ENCODE measurements around the gene GNAI3. TPM values are rescaled to one million over a fixed set of nuclear protein-coding genes. Genes with fewer than 3 reads are reported as not detected.

The GNAI3 gene
- total RNA-seq, 2 experiments from 2014 or later = 3.8 to 6.1 TPM

DNA sequence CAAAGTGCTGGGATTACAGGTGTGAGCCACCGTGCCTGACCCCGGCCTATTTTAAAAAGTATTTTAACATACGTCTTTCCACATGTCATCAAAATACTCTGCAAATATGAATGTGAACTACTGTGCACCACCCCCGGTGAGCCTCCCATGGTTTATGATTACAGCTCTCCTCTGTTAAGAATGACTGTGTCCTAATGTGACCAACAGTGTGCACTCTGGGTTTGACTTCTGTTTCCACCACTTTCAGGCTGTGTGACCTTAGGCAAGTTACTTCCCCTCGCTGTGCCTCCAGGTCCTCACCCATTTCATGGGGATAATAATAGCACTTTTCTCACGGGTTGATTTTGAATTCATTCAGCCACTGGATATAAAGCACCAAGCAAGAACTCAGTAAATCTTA is 85.9 kb downstream of the GNAI3 start:
- H3K9me2 ChIP-seq (ENCODE audit: insufficient read depth, low read length) = no peaks in the 10 kb centered on the region
- H3K4me3 ChIP-seq (ENCODE audit: low read depth, low read length, poor library complexity, severe bottlenecking) = no peak overlapping the region
- H3K9me3 ChIP-seq (ENCODE audit: low read length) = no peaks in the 10 kb centered on the region
- no peaks in the 10 kb centered on the region for H4K20me1 ChIP-seq (ENCODE audit: insufficient read depth, low read length)
- H2AFZ ChIP-seq (ENCODE audit: low read length) = no peak overlapping the region
- no peak for DNase-seq (ENCODE audit: low spot score)
- TF ChIP-seq, protein P1, sequence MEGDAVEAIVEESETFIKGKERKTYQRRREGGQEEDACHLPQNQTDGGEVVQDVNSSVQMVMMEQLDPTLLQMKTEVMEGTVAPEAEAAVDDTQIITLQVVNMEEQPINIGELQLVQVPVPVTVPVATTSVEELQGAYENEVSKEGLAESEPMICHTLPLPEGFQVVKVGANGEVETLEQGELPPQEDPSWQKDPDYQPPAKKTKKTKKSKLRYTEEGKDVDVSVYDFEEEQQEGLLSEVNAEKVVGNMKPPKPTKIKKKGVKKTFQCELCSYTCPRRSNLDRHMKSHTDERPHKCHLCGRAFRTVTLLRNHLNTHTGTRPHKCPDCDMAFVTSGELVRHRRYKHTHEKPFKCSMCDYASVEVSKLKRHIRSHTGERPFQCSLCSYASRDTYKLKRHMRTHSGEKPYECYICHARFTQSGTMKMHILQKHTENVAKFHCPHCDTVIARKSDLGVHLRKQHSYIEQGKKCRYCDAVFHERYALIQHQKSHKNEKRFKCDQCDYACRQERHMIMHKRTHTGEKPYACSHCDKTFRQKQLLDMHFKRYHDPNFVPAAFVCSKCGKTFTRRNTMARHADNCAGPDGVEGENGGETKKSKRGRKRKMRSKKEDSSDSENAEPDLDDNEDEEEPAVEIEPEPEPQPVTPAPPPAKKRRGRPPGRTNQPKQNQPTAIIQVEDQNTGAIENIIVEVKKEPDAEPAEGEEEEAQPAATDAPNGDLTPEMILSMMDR (conservative IDR thresholded peaks at IDR 0.05; ENCODE audit: low read length) = no peak
- no peak for TF ChIP-seq EZH2phosphoT487 (IDR thresholded peaks at IDR 0.05; ENCODE audit: borderline replicate concordance, low read depth, low read length)
- ChIA-PET POLR2A (interaction anchor here (0.6 kb wide), 1 partner anchor 84 kb away, joined by 3 read pairs; no protein-coding TSS in a partner anchor), CTCF (ENCODE audit: unreplicated experiment) (no interaction called here)
- H3K36me3 ChIP-seq (ENCODE audit: insufficient read depth, low read length) = peaks cover 21% of the 10 kb centered on the region
- no TSS peak for BruUV-seq (replicated peaks)
- no peak overlapping the region for H3K27ac ChIP-seq (ENCODE audit: low read depth, low read length, poor library complexity, severe bottlenecking)
- no peak overlapping the region for H3K4me2 ChIP-seq (ENCODE audit: low read length)
- intact Hi-C loops (cut with micrococcal nuclease; ENCODE audit: unreplicated experiment) = no loop called here
- no peaks in the 10 kb centered on the region for H3K79me2 ChIP-seq (ENCODE audit: insufficient read depth, low read depth, low read length)
- H3K4me1 ChIP-seq (ENCODE audit: insufficient read depth, low read length, poor library complexity, severe bottlenecking) = peaks cover 15% of the 10 kb centered on the region

DNA sequence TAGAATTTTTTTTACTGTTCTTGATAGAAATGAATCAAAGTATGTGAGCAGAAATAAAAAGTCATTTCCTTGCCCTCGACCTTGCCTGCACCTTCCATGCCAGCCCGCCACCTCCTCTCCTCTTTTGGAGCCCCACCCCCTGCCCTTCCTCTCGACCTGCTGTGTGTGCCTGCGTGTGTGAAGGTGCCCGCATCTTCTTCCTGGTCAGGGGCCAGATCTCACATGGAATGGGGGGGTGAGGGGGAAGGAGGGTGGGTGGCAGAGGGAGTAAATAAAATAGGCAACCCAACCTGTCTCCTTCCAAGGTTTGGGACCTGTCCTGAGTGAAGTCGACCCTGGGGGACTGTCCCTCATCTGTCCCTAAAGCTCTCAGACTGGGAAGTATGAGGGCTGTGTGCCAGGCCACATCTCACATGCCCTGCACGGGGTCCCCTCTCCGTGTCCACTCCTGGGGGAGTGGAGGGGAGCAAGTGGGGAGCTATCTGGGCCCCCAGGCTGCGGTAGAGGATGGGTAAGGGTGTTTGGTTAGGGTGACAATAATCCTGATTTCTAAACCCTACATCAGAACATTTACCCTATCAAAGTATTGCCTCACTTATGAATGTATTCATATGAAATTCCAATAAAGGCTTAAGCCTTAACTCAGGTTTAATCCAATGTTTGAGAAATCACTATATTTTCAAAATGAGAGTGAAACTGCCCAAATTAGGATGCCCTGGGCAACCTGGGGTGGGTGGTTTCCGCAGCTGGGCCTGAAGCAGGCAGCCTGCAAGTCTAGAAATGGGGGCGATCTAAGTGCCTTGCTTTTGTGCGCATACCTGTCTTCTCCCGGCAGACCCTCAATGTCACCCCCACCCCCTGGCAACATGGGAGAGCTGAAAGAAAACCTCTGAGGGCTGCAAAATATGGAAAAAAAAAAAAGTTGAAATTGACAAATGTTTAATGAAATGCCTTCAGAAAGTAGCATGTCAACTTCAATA is 86.6 kb downstream of the GNAI3 start:
- H3K9me2 ChIP-seq (ENCODE audit: insufficient read depth, low read length) = no peaks in the 10 kb centered on the region
- no peak for DNase-seq (ENCODE audit: low spot score)
- no peak overlapping the region for H3K4me3 ChIP-seq (ENCODE audit: low read depth, low read length, poor library complexity, severe bottlenecking)
- peaks cover 13% of the 10 kb centered on the region for H3K36me3 ChIP-seq (ENCODE audit: insufficient read depth, low read length)
- no peaks in the 10 kb centered on the region for H3K9me3 ChIP-seq (ENCODE audit: low read length)
- POLR2A ChIA-PET = interaction anchor here (0.5 to 0.7 kb wide), 2 partner anchors 178 to 1157 kb away, joined by 3 read pairs; no protein-coding TSS in a partner anchor
- CTCF ChIA-PET (ENCODE audit: unreplicated experiment) = no interaction called here
- H3K4me2 ChIP-seq (ENCODE audit: low read length) = 0 out of 2 replicates have a peak overlapping the region, but pooled peaks have one; percentile 13
- H2AFZ ChIP-seq (ENCODE audit: low read length) = no peak overlapping the region
- H3K79me2 ChIP-seq (ENCODE audit: insufficient read depth, low read depth, low read length) = no peaks in the 10 kb centered on the region
- H3K27ac ChIP-seq (ENCODE audit: low read depth, low read length, poor library complexity, severe bottlenecking) = no peak overlapping the region
- no TSS peak for BruUV-seq (replicated peaks)
- H3K4me1 ChIP-seq (ENCODE audit: insufficient read depth, low read length, poor library complexity, severe bottlenecking) = peaks cover 15% of the 10 kb centered on the region
- no peak for TF ChIP-seq EZH2phosphoT487 (IDR thresholded peaks at IDR 0.05; ENCODE audit: borderline replicate concordance, low read depth, low read length)
- TF ChIP-seq, protein P1 (conservative IDR thresholded peaks at IDR 0.05; ENCODE audit: low read length) = no peak
- no peaks in the 10 kb centered on the region for H4K20me1 ChIP-seq (ENCODE audit: insufficient read depth, low read length)
- intact Hi-C loops (cut with micrococcal nuclease; ENCODE audit: unreplicated experiment) = no loop called here

DNA sequence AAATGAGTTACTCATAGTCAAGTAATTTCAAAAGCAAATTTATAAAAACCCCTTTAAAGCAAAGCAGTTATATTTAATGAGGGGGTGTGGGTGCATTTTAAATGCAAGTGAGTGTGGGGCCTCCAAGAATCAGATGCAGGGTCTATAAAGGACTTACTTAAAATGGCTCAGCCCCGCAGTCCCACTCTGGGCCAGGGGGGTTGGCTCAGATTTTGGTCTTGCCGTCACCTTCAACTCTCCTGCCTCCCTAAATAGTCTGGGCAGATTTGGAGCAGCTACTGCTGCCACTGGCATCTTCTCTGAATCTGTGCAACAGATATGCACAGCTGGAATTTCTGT is 87.4 kb downstream of the GNAI3 start:
- BruUV-seq (replicated peaks) = no TSS peak
- H2AFZ ChIP-seq (ENCODE audit: low read length) = no peak overlapping the region

More for the DNA sequence above, 87.4 kb downstream of the GNAI3 start:
- no peak overlapping the region for H3K4me2 ChIP-seq (ENCODE audit: low read length)
- ChIA-PET POLR2A (no interaction called here), CTCF (ENCODE audit: unreplicated experiment) (no interaction called here)
- H4K20me1 ChIP-seq (ENCODE audit: insufficient read depth, low read length) = no peaks in the 10 kb centered on the region
- intact Hi-C loops (cut with micrococcal nuclease; ENCODE audit: unreplicated experiment) = no loop called here
- H3K36me3 ChIP-seq (ENCODE audit: insufficient read depth, low read length) = peaks cover 8% of the 10 kb centered on the region
- H3K79me2 ChIP-seq (ENCODE audit: insufficient read depth, low read depth, low read length) = no peaks in the 10 kb centered on the region
- H3K4me1 ChIP-seq (ENCODE audit: insufficient read depth, low read length, poor library complexity, severe bottlenecking) = peaks cover 15% of the 10 kb centered on the region
- H3K4me3 ChIP-seq (ENCODE audit: low read depth, low read length, poor library complexity, severe bottlenecking) = no peak overlapping the region
- TF ChIP-seq, protein P1 (conservative IDR thresholded peaks at IDR 0.05; ENCODE audit: low read length) = no peak
- TF ChIP-seq EZH2phosphoT487 (IDR thresholded peaks at IDR 0.05; ENCODE audit: borderline replicate concordance, low read depth, low read length) = no peak
- no peaks in the 10 kb centered on the region for H3K9me3 ChIP-seq (ENCODE audit: low read length)
- H3K9me2 ChIP-seq (ENCODE audit: insufficient read depth, low read length) = no peaks in the 10 kb centered on the region
- no peak overlapping the region for H3K27ac ChIP-seq (ENCODE audit: low read depth, low read length, poor library complexity, severe bottlenecking)
- no peak for DNase-seq (ENCODE audit: low spot score)

All from OCI-LY7 (cell line).